GM21390 (cell line): ENCODE measurements around the gene FEM1B.

Experiments used
- ATAC-seq: cut with Tn5 transposase; IDR thresholded peaks from one replicate; pipeline ENCODE4 v1.9.1; 2021; ENCODE audit not compliant: unreplicated experiment

Gene FEM1B

GRCh38 chr15:68321229-68321628, 43.7 kb downstream of the FEM1B start:
- no peak for ATAC-seq

DNA sequence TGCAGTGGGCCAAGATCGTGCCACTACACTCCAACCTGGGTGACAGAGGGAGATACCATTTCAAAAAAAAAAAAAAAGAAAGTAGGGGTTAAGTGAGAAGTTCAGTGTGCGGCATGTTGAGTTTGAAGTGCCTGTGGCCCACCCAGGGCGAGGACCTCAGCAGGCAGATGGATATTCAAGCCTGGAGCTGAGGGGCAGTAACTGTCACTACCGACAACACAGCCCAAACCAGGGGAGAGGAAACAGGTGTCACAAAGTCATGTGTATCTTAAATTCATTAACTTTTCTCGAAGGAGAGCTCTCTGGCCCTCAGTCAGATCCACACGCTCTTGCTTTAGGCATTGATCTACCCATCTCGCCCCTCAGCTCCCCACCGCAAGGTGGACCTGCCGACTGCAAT, 45.3 kb downstream of the FEM1B start:
- ATAC-seq = no peak

DNA sequence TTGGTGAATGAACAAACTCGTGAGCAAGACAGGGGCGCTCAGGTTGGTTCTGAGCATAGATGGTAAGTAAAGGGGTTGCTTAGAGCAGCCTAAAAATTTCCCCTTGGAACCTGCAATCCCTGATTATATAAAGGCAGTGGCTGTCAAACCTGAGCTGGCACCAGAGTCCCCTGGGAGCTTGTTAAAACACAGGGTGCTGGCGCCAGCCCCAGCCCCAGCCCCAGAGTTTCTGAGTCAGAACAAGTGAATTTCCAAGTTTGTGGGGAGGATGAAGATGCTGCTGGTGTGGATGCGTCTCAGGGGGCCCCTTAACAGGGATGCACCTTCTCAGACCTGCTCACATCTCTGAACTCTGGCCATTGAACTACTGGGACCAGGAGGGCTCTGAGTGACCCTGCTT, 48.2 kb downstream of the FEM1B start:
- ATAC-seq = no peak

DNA sequence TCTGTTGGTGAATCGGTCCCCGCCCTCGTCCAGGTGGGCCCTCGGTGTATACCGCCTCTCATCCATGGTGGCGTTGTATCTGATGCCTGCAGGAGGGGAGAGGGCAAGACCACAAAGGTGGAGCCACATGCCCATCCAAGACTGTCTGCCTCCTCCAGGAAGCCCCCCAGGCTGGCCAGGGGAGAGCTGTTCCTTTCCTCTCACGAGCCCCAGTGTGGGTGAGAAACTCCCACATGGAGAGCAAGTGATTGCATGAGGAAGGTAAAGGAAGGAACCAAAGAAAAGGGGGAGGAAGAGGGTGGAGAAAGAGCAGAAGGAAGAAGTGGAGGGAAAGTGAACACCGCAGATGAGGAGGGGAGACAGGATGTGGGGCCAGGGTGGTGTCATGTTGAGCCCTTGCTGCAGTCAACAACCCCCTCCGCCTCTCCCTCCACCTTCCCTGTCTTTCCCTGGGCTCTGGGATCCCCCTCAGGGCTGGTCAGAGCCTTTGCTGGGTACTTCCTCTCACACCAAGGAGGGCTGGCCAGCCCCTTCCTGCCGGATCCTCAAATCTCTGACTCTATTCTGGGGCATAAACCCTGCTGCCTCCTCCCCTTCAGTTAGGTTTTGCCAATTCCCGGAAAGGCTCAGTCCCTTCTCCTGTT, 49.3 kb downstream of the FEM1B start:
- no peak for ATAC-seq

DNA sequence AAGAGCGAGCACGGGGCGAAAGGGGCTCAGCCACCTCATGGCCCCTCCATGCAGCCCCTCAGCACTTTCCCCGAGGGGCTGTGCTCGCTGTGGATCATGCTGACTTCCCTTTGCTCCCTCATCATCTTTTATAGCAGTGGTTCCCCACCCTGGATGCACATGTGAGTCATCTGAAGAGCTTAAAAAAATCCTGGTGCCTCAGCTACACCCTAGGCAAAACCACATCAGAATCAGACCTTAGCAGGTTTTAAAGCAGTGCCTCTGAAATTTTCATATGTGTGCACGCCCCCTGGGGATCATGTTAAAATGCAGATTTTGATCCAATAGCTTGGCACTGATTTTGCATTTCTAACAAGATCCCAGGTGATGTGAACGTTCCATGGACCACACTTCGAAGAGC, 50.9 kb downstream of the FEM1B start:
- ATAC-seq = no peak

DNA sequence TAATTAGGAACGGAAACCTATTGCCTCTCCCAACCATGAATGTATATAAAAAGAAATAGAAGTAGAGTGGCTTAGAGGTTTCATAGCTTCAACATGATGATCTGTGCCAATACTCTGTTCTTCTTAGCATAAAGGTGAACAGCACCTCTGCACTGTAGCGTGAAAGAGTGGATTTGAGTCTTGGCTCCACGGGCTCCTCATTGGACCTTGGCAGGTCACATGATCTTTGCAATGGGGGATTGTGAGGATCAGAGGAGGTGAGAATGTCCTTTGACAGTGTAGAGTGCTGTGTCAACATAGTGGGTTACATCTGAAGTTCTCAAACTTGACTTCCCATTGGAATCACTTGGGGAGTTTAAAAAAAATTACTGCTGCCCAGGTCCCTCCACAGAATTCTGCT, 51.4 kb downstream of the FEM1B start:
- no peak for ATAC-seq

DNA sequence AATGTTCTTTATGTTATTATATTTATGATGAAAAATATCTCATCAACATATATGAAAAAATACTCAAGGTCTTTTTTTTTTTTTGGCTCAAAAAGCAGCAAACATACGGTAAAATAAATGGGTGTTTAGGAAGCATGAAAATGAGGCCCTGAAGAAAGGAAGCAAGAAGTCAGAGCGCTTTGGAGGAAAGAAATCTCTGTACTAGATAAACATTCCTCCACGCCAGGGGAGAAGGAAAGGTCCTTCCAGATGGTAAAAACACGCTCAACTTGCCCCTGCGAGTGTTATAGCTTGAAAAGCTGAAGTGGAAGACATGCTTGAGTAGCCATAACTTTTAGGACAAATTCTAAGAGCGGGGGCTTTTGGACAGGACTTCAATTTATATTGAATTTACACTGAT, 52.9 kb downstream of the FEM1B start:
- ATAC-seq = no peak

DNA sequence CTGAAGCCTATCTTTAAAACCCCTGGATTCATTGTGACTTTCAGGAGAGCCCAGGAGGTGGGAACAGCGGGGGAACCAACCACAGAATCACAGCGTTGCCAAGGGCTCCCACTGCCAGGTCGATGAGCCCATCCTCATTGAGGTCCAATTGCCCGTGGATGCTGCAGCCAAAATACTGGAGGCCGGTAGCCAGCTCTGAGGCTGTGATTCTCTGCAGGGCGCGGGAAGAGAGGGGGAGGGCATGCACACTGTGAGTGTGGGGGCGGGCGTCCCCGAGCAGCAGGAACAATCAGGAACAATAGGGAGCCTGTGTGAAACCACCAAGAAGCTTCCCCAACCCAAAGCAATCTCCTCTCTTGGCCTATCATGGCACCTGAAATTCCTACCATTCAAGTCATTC, 53.4 kb downstream of the FEM1B start:
- ATAC-seq = no peak

DNA sequence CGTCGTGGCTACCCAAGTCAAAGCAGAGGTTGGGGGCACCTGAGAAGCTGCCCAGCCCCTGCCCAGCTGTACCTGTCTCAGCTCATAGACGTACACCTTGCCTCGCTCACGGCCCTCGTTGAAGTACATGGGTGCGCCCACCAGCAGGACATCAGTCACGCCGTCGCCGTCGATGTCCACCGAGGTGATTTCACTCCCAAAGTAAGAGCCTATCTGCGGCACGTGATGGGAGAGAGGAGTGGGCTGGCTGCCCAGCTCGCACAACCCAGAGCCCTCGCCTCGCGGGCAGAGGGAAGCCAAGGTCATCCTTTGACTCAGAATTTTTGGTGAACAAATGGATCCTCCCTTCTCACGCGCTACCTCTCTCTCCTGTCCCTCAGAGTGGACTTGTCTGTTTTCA, 54.7 kb downstream of the FEM1B start:
- ATAC-seq = no peak

- no peak for ATAC-seq
These were observed 56.4 kb downstream of the FEM1B start for GRCh38 chr15:68333775-68334470.

DNA sequence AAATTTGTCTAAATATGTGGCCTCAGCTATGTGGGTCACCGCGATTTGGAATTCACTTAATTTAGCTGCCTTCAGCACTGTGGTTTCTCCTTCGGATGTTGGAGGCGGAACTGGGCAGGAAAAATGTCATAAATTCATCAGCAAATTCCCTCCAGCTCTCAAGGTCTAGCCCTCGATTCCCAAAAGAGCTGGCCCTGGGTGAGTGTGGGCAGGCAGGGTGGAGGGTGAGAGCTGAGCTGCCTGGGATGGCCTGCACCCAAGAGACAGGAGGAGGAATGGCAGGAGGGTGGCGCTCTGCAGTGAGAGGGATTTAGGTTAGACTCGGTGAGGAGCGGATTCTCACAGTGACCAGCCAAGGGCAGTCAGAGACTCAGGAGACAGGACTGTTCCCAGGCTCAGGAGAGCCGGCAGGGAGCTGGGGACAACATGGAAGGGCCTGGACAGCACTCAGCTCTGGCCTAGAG, 57.1 kb downstream of the FEM1B start:
- no peak for ATAC-seq

GRCh38 chr15:68335251-68335650, 57.7 kb downstream of the FEM1B start:
- ATAC-seq = no peak

DNA sequence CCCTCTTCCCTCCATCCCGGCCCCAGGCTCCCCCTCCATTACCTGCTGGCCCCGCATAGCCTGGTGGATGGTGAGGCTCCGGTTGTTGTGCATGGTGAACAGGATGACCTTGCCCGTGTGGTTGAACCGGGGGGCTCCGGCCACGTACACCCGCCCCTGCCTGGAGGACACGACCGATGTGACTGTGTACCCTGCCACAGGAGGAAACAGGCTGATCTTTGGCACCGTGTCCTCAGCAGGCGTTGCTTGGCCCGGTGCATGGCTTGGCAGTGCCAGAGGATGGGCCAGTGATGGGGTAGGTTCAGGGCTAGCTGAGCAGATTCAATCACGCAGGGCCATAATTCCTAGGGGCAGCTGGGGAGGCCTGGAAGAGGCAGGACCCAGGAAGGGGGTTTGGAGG, 58.1 kb downstream of the FEM1B start:
- no peak for ATAC-seq

- no peak for ATAC-seq
These were observed 59.0 kb downstream of the FEM1B start for GRCh38 chr15:68336516-68336915.

DNA sequence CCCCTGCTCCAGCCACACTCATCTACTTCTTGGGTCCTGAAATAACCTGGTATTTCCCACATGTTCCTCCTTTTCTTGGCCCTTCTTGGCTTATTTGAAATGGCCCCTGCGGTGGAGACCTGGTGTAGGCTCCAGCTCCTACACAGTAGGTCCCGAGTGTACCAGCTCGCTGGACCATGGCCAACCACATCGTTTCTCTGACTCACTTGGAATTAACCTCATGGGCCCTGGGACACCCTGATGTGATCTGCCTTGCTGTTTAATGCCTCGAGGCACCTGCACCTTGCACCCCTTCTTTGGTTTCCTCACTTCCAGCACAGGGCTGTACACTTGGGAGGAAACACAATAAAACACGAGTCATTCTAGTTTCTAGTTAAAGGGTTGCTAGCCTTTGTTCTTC, 60.3 kb downstream of the FEM1B start:
- no peak for ATAC-seq

- ATAC-seq = no peak
These were observed 61.9 kb downstream of the FEM1B start for GRCh38 chr15:68339481-68339880.

DNA sequence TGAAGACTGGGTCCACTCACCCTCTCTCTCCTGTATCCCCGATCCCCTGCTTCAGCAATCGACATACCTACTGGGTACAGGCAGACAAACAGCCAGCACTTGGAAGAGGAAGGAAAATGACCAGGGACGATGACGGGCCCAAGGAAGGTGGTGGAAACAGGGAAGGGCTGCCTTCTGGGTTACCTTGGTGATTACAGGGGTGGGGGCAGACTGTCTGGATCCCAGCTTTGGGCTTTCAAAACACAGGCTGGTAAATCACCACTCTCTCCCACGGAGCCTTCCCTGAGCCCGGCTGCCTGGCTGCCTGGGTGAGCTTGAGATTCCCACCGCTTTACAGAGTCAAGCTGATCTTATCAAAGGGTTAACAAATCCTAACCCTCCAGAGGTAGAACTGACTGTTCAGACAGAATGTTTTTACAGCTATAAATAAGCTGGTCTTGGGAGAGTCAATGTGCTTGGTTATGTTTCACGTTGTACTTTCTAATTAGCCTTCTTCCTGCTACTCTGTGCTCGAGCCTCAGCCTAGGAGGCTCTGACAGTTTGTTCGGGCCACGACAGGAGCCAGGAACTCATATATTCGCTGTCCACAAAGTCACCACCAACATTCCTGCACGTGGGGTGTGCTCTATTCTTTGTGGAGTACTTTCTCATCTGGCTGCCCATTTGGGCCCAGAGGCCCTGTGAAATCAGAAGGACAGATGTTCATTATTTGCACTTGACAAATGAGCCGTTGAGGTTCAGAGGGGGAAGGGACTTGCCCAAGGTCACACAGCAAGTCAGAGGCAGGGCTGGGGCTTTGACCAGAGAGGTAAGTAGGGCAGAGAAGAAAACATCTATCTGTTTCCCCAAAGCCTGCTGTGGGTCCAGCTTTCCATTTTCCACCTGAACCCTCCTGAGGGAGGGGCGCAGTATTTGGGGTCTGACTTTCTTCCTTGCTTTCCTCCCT, 63.5 kb downstream of the FEM1B start:
- no peak for ATAC-seq

GRCh38 chr15:68341760-68342725, 64.5 kb downstream of the FEM1B start:
- no peak for ATAC-seq

DNA sequence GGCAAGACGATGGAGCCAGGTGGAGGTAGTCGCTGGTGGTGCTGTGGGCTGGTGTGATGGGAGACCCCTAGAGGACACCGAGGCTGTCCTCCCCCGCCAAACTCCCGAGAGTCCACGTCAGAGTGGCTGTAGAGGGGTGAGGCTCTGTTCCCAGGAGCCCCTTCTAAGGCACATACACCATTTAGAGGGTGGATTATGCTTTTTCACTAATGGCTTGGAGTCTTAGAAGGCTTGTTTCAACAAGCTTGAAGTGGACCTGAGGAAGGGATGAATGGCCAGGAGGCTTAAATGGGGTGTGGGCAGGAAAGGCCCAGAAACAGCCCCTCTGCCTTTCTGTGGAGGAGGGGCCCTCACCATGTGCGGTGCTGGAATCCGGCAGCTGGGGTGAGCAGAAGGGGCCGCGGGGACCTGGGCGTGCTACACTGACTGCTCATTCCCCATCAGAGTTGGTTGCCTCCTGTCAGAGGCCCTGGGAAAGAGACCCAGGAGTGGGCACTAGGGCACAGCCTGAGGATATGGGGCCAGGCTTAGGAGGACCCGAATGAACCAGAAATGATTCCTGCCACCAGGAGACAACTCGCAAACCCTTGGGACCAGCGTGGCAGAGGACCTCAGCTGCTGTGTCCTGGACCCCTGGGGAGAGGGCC, 66.2 kb downstream of the FEM1B start:
- no peak for ATAC-seq

GRCh38 chr15:68344600-68344999, 67.1 kb downstream of the FEM1B start:
- no peak for ATAC-seq
